Right renal cortex interstitium (tissue), 3 donors: ENCODE data around the gene NUAK1. TPM values are rescaled to one million over a fixed set of nuclear protein-coding genes. Genes with fewer than 3 reads are reported as not detected.

ENCODE experiments used
- DNase-seq, 3 donors: peaks; one replicate each; pipeline ENCODE4 v3.0.0-alpha.2; 2013; ENCODE audit warnings: low read depth in 3 of 3, low spot score in 2 of 3
- polyA plus RNA-seq, 3 donors: library from polyadenylated mRNA; unstranded; fragments of 120-200 nt; gene quantifications; one replicate each; pipeline ENCODE4 v1.2.1, GENCODE V29; 2013; ENCODE audit not compliant: insufficient read length in 3 of 3

NUAK1 gene
- polyA plus RNA-seq, result 10 to 100 TPM in 1 of 3 donors, 1 to 10 TPM in 2; 9.6 to 10.1 (median 9.8) TPM

DNA sequence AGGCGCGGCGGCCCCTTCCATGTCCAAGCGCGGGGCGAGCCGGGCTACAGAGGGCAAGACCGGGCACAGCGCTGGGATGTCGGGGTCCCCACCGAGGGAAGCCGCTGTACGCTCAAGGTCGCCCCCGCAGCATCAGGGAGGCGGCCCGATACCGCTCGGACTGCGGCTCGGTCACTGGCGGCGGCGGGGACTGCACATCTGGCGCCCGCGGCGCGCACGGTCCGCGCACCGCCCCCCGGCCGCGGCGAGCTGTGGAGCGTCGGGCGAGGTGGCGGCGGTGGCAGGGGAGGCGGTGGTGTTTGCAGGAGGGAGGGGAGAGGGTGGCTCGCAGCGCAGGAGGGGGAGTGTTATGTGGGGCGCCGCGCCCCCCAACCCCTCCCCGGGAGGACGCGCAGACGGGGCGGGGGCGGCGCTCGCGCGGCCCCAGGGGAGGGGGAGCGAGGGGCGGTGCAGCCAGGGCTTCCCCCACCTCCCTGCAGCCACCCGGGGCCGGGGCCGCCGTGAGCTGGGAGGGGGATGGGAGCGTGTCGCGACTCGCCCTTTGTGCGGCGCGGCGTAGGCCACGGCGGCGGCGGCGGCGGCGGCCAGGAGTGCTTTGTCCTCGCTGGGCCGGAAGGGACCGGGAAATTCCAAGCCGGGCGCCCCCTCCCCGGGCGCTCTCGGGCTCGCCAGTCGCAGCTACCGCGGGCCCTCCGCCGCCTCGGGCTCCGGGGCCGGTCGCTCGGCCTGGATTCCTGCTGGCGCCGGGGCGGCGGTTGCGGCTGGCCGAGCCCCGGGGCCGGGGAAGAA lies at the start of gene NUAK1:
NUAK1 (minus strand) TSS at position 322 of the 789 bp plus-strand sequence; CDS start at position 21, 301 bp downstream.
- DNase-seq, result peak in 1 of 3 donors; percentile 67

DNA sequence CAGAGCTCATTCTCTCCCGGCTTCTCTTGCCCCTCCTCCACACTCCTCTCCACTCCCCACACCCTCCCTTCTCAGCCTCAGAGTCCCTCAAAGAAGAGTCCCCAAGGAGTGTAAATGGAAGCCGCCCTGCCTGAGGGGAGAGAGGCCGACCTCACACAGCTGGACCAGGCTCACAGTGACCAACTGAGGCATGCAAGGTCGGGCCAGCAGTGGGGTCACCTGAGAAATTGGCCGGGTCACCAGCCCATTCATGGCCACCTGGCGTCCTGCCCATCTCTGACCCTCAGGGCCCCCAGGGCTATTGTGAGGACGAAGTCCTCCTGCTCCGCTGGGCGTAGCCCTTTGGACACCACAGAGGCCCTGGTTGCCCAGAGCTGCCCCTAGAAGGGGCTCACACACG lies 49.5 kb upstream of the NUAK1 start:
- DNase-seq, result no peak

DNA sequence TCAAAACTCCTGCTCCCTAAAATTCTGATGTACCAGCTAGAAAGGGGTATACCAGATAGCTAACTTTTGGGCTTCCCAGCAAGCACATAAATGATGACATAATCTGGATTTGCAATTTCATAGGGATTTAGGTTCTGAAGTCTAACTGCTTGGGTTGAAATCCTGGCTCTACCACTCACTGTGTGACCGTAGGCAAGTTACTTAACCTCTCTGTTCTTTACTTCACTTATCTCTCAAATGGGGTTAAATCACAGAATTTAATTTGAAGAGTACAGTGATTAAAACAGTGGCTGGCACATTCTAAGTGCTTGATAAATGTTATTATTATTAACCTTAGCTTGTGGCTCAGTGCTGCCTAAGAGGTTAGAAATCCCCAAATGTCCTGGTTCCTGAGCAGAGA lies 49.1 kb upstream of the NUAK1 start:
- no peak for DNase-seq

DNA sequence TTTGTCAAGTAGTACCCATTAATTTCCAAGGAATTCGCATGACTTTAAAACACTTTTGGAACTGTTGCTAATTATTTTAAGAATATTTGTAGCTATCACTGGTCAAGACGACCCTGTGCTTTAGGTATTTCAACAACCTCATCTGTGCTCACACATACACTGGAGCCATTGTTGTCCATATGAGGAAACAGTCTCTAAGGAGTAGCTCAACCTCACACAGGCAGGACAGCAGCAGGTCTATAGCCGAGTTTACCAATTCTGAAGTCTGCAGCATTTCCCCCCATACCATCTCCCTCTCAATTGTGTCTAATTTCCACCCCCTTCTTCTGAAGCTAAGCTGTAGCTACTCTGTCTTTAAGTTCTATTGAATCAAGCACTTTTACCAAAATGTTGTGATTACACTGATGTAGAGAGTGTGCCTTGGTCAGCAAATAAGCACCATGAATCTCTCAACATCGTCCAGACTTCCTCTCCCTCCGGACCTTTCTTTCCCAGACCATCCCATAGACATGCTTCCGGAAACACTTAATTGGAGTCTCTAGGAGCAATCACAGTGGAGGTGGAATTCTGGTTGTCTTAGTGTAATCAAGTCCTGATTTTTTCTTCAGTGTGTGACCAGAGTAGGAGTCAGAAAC lies 48.5 kb upstream of the NUAK1 start:
- no peak for DNase-seq

DNA sequence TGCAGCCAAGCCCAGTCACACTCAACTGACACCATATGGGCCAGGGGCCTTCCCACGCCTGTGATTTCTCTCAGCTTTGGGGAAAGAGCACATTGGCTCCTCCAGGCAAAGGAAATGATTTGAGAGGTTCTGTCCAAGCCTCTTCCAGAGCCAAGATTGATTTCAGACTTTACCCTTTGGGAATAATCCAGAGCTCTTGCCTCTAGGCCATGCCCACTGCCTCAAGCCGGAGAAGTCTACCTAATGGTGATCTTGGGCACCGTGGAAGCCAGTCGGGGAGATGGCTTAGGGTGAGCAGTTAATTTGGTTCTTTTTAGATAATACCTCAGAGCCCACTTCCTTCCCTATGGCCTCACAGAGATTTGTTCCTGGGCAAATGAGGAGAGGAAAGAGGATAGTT lies 45.0 kb upstream of the NUAK1 start:
- no peak for DNase-seq

DNA sequence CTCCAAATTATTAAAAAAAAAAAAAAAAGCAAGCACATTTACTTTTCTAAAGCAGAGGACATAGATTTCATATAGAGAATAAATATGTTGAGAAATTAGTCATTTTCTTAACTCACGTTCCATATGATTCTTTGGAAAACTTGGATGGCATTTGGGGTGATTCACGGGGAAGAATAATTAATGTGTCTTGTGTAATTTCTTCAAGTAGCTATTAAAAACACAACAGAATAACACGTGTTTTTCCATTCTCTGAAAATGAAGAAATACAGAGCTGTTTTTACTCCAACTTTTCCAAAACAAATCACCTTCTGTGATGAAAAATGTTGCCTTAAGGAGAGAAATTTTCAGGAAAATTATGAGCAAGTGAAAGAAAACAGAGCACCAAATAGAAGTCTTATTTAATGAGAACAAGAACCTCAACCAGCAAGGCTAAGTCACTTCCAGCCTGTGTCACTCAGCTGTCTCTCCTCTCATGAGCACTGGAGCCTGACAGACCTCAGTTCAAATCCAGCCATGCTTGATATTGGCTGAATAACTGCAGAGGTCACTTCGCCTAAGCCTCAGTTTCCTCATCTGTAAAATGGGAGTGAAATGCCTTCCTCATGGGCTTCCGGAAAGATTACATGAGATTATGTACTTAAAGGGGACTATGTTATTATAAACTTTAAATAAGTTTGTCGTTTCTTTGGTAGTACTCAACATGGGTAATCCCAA lies 42.8 kb upstream of the NUAK1 start:
- DNase-seq, result no peak

DNA sequence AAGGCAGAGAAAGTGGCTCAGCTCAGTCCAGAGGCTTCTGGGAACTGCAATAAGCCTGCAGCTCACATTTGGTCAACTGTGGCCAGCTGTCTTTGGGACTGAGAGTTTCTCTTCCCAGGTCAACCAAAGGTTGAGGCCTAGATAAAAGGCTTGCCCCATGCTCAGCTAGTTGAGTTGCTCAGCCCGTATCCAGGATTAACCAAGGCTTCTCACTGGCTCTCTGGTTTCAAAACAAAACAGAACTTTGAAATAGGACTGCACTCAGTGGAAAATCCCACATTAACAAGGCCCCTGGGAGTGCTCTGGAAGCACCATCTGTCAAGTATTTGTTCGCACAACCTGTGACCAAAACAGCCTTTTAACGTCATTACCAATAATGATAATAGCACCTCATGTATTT lies 40.3 kb upstream of the NUAK1 start:
- DNase-seq, result no peak

DNA sequence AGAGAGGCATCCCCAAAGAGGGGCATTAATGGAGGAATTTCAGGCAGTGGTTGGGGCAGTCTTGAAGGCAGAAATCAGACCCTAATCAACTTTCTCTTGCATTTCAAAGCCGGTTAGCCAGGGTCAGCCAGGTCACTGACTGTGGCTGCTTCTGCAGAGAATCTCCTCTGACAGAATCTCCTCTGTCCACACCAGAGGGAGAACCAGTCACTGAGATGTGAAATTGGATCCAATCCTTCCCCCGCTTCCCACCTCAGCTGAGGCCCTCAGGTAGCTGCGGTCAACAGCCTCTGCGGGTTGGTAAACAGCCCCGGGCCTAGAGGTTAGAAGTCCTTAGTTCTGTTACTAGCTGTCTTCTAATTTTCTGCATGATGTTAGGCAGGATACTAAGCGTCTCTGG lies 39.8 kb upstream of the NUAK1 start:
- no peak for DNase-seq

DNA sequence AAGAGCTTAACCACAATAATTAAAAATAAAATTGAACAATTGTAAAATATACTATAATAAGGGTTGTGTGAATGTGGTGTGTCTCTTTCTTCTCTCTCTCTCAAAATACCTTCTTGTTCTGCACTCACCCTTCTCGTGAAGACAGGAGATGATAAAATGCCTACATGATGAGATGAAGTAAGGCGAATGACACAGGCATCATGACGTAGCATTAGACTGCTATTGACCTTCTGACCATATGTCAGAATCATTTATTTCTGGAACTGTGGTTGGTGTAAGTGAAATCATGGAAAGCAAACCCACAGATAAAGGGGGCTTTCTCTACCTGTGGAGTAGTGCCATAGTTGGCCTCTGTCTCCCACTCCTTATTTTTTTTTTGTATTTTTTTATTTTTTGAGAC lies 37.8 kb upstream of the NUAK1 start:
- DNase-seq, result no peak

DNA sequence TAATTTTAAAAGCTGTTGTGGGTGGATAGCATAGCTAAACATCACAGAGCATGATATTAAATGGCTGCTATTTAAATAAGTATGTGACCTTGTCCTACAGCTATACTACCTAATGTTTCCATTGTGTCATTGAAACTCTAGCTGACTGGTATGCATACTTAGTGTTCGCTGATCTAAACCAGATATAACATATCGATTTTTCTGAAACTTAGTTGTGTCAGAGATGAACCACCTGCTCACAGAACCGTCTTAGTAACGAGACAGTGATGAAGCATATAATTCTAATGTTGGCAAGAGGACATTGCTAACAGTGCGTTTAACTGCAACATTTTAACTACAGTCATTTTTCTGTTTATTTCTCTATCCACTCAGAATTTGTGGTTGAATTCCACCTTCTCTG lies 36.1 kb upstream of the NUAK1 start:
- no peak for DNase-seq

DNA sequence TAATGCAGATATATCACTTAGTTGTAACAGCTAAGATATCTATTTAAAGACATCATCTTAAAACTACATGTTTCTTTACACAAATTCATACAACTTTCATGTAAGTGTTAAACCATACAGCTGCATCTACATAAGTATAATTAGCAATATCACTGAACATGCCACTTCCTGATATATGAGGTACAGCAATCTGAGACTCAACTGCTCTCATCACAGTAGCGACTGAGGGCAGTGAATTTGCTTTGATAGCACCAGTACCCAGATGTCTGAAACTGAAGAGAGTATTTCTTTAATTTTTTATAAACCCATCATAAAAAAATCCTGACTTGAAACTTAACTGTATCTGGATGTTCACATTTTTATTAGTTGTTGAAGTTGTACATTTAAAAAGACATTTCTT lies 34.7 kb upstream of the NUAK1 start:
- no peak for DNase-seq

DNA sequence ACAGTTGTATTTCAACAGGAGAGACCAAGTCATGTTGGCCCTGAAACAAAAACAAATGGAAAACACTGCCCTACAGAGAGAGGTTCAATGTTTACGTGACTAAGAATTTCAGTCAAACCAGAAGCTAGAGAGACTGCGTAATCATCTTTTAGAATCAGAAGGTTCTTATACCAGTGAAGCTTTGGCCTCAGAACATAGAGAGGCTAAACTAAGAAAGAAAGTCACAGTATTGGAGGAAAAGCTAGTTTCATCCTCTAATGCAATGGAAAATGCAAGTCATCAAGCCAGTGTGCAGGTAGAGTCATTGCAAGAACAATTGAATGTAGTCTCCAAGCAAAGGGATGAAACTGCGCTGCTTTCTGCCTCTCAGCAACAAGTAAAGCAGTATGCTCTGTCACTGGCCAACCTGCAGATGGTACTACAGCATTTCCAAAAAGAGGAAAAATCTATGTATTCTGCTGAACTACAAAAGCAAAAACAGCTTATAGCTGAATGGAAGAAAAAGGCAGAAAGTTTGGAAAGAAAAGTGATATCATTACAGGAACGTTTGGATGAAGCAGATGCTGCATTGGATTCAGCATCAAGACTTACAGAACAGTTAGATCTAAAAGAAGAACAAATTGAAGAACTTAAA lies 32.5 kb upstream of the NUAK1 start:
- DNase-seq, result no peak

DNA sequence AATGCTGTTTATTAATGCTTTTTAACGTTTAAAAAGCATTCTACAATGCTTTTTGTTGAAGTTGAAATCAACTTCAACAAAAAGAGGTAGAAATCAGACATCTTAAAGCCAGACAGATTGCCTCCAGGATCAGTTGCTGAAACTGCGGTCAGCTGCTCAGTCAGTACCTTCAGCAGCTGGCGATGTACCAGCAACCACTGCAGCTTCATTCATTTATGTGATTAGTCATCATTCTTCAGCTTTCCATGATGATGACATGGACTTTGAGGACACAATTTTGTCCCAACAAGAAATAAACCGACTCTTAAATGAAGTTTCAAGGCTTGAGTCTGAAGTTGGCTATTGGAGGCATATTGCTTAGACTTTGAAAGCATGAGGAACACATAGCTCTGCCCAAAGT lies 31.5 kb upstream of the NUAK1 start:
- DNase-seq, result no peak

DNA sequence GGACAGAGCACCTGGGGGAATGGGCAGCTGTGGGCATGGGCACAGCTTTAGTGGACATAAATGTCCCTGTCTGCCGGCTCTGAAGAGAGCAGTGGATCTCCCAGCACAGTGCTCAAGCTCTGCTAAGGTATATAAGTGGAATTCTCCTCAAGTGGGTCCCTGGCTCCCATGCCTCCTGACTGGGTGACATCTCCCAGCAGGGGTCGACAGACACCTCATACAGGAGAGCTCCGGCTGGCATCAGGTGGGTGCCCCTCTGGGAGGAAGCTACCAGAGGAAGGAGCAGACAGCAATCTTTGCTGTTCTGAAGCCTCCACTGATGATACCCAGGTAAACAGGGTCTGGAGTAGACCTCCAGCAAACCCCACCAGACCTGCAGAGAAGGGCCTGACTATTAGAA lies 25.0 kb upstream of the NUAK1 start:
- DNase-seq, result no peak

DNA sequence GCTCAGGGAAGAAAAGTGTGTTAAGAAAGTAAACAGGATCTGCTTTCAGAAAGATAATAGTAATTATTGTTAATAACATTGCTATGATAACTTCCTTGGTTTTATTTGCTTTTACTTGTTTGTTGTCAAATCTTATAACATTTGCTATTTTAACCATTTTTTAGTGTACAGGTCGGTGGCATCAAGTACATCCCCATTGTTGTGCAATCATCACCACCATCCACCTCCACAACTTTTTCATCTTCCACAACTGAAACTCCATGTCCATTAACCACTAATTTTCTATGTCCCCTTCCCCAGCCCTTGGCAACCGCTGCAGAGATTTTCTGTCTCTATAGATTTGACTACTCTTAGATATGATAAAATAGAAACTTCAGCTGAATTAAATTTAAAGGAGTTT lies 22.7 kb upstream of the NUAK1 start:
- no peak for DNase-seq

DNA sequence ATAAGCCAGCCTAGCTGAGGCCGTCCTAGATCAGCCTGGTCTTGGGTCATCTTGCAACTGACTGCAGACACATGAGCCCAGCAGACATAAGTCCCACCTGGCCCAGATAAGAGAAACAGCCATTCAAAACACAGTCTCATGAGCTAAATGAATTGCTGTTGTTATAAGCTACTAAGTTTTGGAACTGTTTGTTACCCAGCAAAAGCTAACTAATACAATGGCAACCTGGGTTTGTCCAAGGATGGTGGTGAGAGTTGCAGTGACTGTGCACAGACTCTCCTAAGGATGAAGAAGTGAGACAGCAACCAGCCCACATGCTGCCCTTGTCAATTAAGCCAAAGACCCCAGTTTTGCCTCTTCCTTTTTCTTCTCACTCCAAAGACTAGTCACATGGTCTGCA lies 22.2 kb upstream of the NUAK1 start:
- no peak for DNase-seq

DNA sequence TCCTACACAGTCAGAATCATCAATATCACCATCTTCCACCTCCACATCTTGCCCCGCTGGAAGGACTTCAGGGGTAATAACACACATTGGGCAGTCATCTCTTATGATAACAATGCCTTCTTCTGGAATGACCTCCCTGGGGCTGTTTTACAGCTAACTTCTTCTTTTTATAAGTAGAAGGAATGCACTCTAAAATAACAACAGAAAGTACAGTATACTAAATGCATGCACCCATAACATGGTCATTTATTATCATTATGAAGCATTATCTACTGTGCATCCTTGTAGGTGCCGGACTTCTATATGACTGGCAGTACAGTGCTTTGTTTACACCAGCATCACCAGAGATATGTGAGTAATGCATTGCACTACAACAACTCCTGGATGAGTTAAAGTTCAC lies 19.0 kb upstream of the NUAK1 start:
- DNase-seq, result no peak

DNA sequence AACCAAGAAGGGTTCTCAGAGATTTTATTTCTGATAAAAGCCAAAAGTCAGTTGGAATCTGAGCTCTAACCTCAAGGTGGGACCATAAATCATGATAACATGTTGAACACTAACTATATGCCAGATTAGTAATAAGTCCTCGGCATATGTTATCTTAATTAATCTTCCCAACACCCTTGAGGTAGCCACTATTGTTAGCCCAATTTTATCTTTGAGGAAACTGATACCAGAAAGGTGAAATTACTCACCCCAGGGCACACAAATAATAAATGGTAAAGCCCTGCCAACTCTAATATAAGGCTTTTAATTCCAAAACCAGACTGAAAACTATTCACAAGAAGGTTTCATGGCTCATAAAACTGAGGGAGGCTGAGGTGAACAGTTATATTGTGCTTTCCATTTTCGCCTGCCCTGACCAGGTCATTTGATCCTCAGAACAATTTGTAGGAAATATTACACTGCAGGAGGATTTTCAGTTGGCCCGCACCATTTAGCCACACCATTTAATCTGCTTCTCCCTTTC lies 16.1 kb upstream of the NUAK1 start:
- DNase-seq, result peak in 1 of 3 donors; percentile 56

DNA sequence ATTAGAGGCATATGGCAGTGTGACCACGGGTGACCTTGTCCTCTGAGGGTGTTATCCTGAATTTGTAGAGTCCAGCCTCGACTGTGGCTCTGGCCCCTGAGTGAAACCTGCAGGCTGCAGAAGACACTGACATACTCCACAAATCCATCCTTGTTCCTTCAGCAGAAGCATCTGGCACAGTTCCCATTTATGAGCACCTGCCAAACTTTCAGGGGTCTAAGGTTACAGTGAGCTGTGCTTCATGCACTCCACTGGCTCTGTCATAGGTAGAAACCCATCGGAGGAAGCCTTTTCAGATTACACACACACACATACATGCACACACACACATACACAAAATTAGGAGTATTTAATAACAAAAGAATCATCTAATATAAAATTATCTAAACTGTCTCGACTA lies 13.6 kb upstream of the NUAK1 start:
- DNase-seq, result no peak

DNA sequence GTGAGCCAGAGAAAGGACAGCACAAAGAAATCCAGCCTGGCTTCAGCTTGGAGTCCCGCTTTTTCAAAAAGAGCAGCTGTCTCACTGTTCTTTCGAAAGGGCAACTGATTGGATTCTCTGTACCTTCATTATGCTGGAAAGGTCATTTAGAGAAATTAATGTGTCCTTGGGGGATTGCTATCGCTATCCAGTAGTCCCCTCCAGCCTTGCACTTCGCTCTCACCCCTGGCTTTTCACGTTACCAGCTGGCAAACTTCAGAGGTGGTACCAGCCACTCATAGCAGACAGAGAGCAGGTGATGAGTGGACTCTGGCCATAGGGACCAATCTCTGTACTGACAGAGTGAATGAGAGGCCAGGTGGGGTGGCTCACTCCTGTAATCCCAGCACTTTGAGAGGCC lies 11.8 kb upstream of the NUAK1 start:
- DNase-seq, result no peak
